Activated naive CD4-positive, alpha-beta T cell treated with anti-CD3 and anti-CD28 coated beads, Interleukin-2, amount 10 ng/mL, durations not matched to agents 5 hours and 36 hours (primary cell): ENCODE measurements around the gene SP140L. TPM values are rescaled to one million over a fixed set of nuclear protein-coding genes. Genes with fewer than 3 reads are reported as not detected.

Experiments used
- total RNA-seq, 2 experiments: library from RNA; stranded (reverse); gene quantifications; one replicate each; pipeline ENCODE4 v1.2.3, GENCODE V29; 2021

The SP140L gene
- total RNA-seq: 100 to 1,000 TPM; 121 TPM

GRCh38 chr2:230326453-230327417 lies at the start of gene SP140L:
Gene SP140L, plus strand, starts transcription at chr2:230327193. Its CDS starts 77 bp downstream, at chr2:230327270.

GRCh38 chr2:230416061-230416721 lies 89.2 kb downstream of the SP140L start, which contains the start of gene SP100:
Gene SP100, plus strand, starts transcription at chr2:230416201. Its CDS starts 96 bp downstream, at chr2:230416297.

Other genes with a start within 250 kb of the SP140L start
- 100 to 1,000 TPM; 136 to 140 TPM for gene SP110, start 107.2 kb upstream of the SP140L start, total RNA-seq
- gene SP140, start 101.5 kb upstream of the SP140L start, total RNA-seq: 10 to 100 TPM; 86.4 to 94.0 TPM
- 100 to 1,000 TPM; 239 to 242 TPM for gene SP100, start 89.0 kb downstream of the SP140L start, total RNA-seq